Colonic mucosa (tissue), 4 donors: ENCODE data around the gene DAPK1. TPM values are rescaled to one million over a fixed set of nuclear protein-coding genes. Genes with fewer than 3 reads are reported as not detected.

Experiments used
- DNase-seq: peaks from one replicate; pipeline ENCODE4 v3.0.0-alpha.2; 2020
- H3K27ac ChIP-seq: fragments of 200-600 bp; one replicate; pipeline ENCODE4 v1.8.0; 2021
- H3K27me3 ChIP-seq: fragments of 200-600 bp; one replicate; pipeline ENCODE4 v1.8.0; 2021
- H3K36me3 ChIP-seq: fragments of 200-600 bp; one replicate; pipeline ENCODE4 v1.8.0; 2021
- H3K4me1 ChIP-seq: fragments of 200-600 bp; one replicate; pipeline ENCODE4 v1.8.0; 2021; ENCODE audit warnings: mild to moderate bottlenecking
- H3K4me3 ChIP-seq: fragments of 200-600 bp; one replicate; pipeline ENCODE4 v1.8.0; 2021
- H3K9ac ChIP-seq, 2 donors: one replicate each; pipeline ENCODE4 v1.7.0; 2013; ENCODE audit warnings: control low read depth in 2 of 2, low read depth in 2 of 2, low read length in 2 of 2
- H3K9me3 ChIP-seq: fragments of 200-600 bp; one replicate; pipeline ENCODE4 v1.8.0; 2021
- intact Hi-C: fragments of 100-400 bp; cut with DNase I; formaldehyde crosslinking; loops from one replicate; pipeline ENCODE4 v1.14.1; 2022
- total RNA-seq, 2 donors: library from RNA; stranded (reverse); fragmentation: NEBNext Ultra II Directional in 1 of 2; extraction: Animal tissue kit (Norgen Biotek cat#: 25700) in 1 of 2; gene quantifications; one replicate each; pipeline ENCODE4 v1.2.1, GENCODE V29; 2021
- TF ChIP-seq, protein P1 (sequence below): fragments of 200-600 bp; IDR thresholded peaks from one replicate; pipeline ENCODE4 v1.8.0; 2022; ENCODE audit warnings: antibody characterized with exemption, mild to moderate bottlenecking
- donor health status: healthy.
- donor health status: DM: no; HTN: no; CAD: no.
- donor health status: DM: no; HTN: no; CAD: no.

The DAPK1 gene
- total RNA-seq, 2 donors from 2014 or later = 7.9 to 17.5 TPM

GRCh38 chr9:87711857-87712800 is 214.5 kb downstream of the DAPK1 start:
- Histone ChIP-seq H3K27ac (no peak overlapping the region), H3K9me3 (no peaks in the 10 kb centered on the region), H3K4me1 (no peaks in the 10 kb centered on the region), H3K9ac (no peak overlapping the region), H3K36me3 (no peaks in the 10 kb centered on the region), H3K27me3 (no peaks in the 10 kb centered on the region), H3K4me3 (no peak overlapping the region)
- DNase-seq = no peak
- TF ChIP-seq, protein P1, sequence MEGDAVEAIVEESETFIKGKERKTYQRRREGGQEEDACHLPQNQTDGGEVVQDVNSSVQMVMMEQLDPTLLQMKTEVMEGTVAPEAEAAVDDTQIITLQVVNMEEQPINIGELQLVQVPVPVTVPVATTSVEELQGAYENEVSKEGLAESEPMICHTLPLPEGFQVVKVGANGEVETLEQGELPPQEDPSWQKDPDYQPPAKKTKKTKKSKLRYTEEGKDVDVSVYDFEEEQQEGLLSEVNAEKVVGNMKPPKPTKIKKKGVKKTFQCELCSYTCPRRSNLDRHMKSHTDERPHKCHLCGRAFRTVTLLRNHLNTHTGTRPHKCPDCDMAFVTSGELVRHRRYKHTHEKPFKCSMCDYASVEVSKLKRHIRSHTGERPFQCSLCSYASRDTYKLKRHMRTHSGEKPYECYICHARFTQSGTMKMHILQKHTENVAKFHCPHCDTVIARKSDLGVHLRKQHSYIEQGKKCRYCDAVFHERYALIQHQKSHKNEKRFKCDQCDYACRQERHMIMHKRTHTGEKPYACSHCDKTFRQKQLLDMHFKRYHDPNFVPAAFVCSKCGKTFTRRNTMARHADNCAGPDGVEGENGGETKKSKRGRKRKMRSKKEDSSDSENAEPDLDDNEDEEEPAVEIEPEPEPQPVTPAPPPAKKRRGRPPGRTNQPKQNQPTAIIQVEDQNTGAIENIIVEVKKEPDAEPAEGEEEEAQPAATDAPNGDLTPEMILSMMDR = no peak
- intact Hi-C loops = no loop called here

- no peak overlapping the region for H3K4me3 ChIP-seq
- DNase-seq = no peak
- no peak overlapping the region for H3K9ac ChIP-seq
- H3K36me3 ChIP-seq = no peaks in the 10 kb centered on the region
- H3K27ac ChIP-seq = no peak overlapping the region
- intact Hi-C loops = no loop called here
- TF ChIP-seq, protein P1 = no peak
- H3K4me1 ChIP-seq = no peaks in the 10 kb centered on the region
- no peaks in the 10 kb centered on the region for H3K9me3 ChIP-seq
- no peaks in the 10 kb centered on the region for H3K27me3 ChIP-seq
Observed at GRCh38 chr9:87712801-87713277, 215.2 kb downstream of the DAPK1 start.

- Histone ChIP-seq H3K9me3 (no peaks in the 10 kb centered on the region), H3K27ac (peak overlapping the region; percentile 31), H3K4me1 (no peaks in the 10 kb centered on the region), H3K27me3 (no peaks in the 10 kb centered on the region), H3K9ac (peak overlapping the region in 1 of 2 donors; percentile 26), H3K36me3 (no peaks in the 10 kb centered on the region), H3K4me3 (no peak overlapping the region)
- intact Hi-C loops = no loop called here
- peak; percentile 62 for DNase-seq
- TF ChIP-seq, protein P1 = no peak
Observed at GRCh38 chr9:87713278-87713987, 215.8 kb downstream of the DAPK1 start.

DNA sequence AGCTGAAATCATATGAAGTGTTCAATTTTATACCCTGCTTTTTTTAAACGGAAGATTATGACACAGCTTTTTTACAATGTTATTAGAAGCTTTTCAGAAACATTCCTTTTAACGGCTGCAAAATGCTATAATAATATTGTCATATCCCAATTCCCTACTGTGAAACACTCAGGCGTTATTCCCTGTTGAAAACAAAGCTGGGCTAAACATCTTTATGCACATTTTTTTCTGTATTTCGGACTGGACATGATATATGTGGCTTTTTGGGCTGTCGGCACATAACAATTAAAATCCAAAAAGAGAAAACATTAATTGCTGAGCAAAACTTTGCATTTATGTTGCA is 216.3 kb downstream of the DAPK1 start:
- Histone ChIP-seq H3K27ac (peak overlapping the region; percentile 31), H3K4me1 (no peaks in the 10 kb centered on the region), H3K4me3 (no peak overlapping the region), H3K9me3 (no peaks in the 10 kb centered on the region), H3K27me3 (no peaks in the 10 kb centered on the region), H3K9ac (no peak overlapping the region), H3K36me3 (no peaks in the 10 kb centered on the region)
- TF ChIP-seq, protein P1 = no peak
- intact Hi-C loops = no loop called here
- no peak for DNase-seq

DNA sequence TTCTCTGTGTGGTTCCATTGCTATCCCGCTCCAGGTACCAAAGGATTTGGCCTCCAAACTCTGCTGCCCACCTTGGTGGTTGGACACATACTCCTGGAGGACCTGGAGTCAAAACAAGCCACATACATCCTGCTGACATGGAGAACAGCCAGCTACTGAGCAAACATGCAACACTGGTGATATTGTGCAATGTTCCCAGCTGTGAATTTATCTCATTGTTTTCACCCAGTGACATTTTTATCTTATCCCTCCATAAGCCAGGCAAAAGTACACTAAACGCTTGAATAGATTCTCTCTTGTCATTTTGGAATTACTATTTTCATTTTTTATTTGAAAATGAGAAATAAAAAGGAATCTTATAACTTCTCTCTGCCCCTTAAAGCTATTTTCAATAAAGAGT is 217.2 kb downstream of the DAPK1 start:
- no peaks in the 10 kb centered on the region for H3K36me3 ChIP-seq
- H3K9me3 ChIP-seq = no peaks in the 10 kb centered on the region
- no peaks in the 10 kb centered on the region for H3K4me1 ChIP-seq
- intact Hi-C loops = no loop called here
- peak overlapping the region; percentile 31 for H3K27ac ChIP-seq
- H3K4me3 ChIP-seq = no peak overlapping the region
- H3K9ac ChIP-seq = no peak overlapping the region
- no peak for DNase-seq
- TF ChIP-seq, protein P1 = no peak
- no peaks in the 10 kb centered on the region for H3K27me3 ChIP-seq
